SU-DHL-6 (cell line): Measurements from ENCODE around the gene NAV2.
A peak's percentile ranks its signal among the peaks of the same experiment; 100 is the strongest.
"Not testable (repeated sequence)": the region's sequence is repeated elsewhere in the genome, so short reads cannot be mapped to it uniquely, and the experiment has no call there.

Experiments
- H2AFZ ChIP-seq: fragments of 200-600 bp; sonication (generic); 2 replicates; pipeline ENCODE4 v1.6.1; 2014; ENCODE audit warnings: low read depth, mild to moderate bottlenecking, moderate library complexity, mixed read lengths, antibody characterized with exemption, low read length; ENCODE audit not compliant: severe bottlenecking
- H3F3A ChIP-seq: fragments of 200-600 bp; shearing (Covaris generic); 2 replicates; pipeline ENCODE4 v1.6.0; 2016; ENCODE audit warnings: antibody characterized with exemption, mild to moderate bottlenecking; ENCODE audit not compliant: insufficient read depth
- H3K27ac ChIP-seq: fragments of 200-600 bp; sonication (generic); 2 replicates; pipeline ENCODE4 v1.5.1; 2016; ENCODE audit warnings: low read depth, mild to moderate bottlenecking, low read length, moderate library complexity, mixed read lengths
- H3K27me3 ChIP-seq: fragments of 200-600 bp; sonication (generic), shearing (Covaris generic); 2 replicates; pipeline ENCODE4 v1.6.0; 2014; ENCODE audit warnings: mild to moderate bottlenecking, low read length
- H3K36me3 ChIP-seq: fragments of 200-600 bp; sonication (generic); 2 replicates; pipeline ENCODE4 v1.6.1; 2014; ENCODE audit warnings: mild to moderate bottlenecking, low read length, mixed read lengths
- H3K4me2 ChIP-seq: fragments of 300-600, 200-600 bp; shearing (Covaris generic), sonication (generic); 2 replicates; pipeline ENCODE4 v1.6.0; 2014; ENCODE audit warnings: low read length, low read depth, mild to moderate bottlenecking; ENCODE audit not compliant: poor library complexity, severe bottlenecking
- H3K4me3 ChIP-seq: fragments of 200-600 bp; sonication (generic); 2 replicates; pipeline ENCODE4 v1.5.1; 2014; ENCODE audit warnings: antibody characterized with exemption, low read length, mild to moderate bottlenecking, mixed read lengths; ENCODE audit not compliant: insufficient read depth, poor library complexity, severe bottlenecking
- H3K79me2 ChIP-seq: fragments of 200-600 bp; sonication (generic); 2 replicates; pipeline ENCODE4 v1.6.1; 2014; ENCODE audit warnings: mild to moderate bottlenecking, low read length, moderate library complexity; ENCODE audit not compliant: insufficient read depth
- H3K9ac ChIP-seq: fragments of 200-600 bp; sonication (generic); 2 replicates; pipeline ENCODE4 v1.7.0; 2014; ENCODE audit warnings: mild to moderate bottlenecking, low read length
- H3K9me2 ChIP-seq: fragments of 200-600 bp; sonication (generic); replicated peaks from 2 replicates; pipeline ENCODE4 v1.6.1; 2014; ENCODE audit warnings: low read length; ENCODE audit not compliant: insufficient read depth
- H3K9me3 ChIP-seq: fragments of 200-600 bp; sonication (generic); 2 replicates; pipeline ENCODE4 v1.6.1; 2014; ENCODE audit warnings: low read length, mixed read lengths; ENCODE audit not compliant: insufficient read depth
- H4K20me1 ChIP-seq: fragments of 200-600 bp; sonication (generic); 2 replicates; pipeline ENCODE4 v1.6.1; 2014; ENCODE audit warnings: low read depth, mild to moderate bottlenecking, antibody characterized with exemption, low read length, moderate library complexity, mixed read lengths
- EZH2phosphoT487 ChIP-seq: fragments of 200-600 bp; sonication (generic), shearing (Covaris generic); conservative IDR thresholded peaks from 2 replicates; pipeline ENCODE4 v1.6.1; 2018; ENCODE audit warnings: mild to moderate bottlenecking, antibody characterized with exemption, low read length, moderate library complexity, mixed read lengths
- TF ChIP-seq, protein P1 (sequence below): fragments of 200-600 bp; sonication (generic); IDR thresholded peaks from one replicate; pipeline ENCODE4 v1.5.1; 2017; ENCODE audit warnings: antibody characterized with exemption, mild to moderate bottlenecking, low read length, moderate library complexity; ENCODE audit not compliant: insufficient read depth, poor library complexity, severe bottlenecking

The NAV2 gene

DNA sequence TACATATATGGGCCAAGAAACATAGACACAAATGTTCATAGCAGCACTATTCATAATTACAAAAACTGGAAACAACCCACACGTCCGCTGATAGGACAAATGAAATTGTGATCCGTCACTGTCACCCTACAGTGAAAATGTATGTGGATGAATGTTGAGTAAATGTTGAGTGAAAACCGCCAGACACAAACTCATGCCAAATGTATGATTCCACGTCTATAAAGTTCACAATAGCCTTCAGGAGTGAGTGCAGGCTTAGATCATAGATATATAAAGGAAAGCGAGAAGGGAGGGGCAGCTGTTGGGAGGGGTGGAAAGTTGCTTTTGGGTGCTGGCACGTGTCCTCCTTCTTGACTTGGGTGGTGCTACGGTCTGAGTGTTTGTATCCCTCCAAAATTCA lies 414.1 kb downstream of the NAV2 start:
- Histone ChIP-seq H3K4me2 (no peak overlapping the region), H3K36me3 (no peaks in the 10 kb centered on the region), H3K79me2 (no peaks in the 10 kb centered on the region), H3K9ac (no peak overlapping the region), H3K9me3 (no peaks in the 10 kb centered on the region), H2AFZ (no peak overlapping the region), H3K9me2 (no peaks in the 10 kb centered on the region), H3K4me3 (no peak overlapping the region), H3K27ac (no peak overlapping the region), H3F3A (no peaks in the 10 kb centered on the region), H4K20me1 (no peaks in the 10 kb centered on the region), H3K27me3 (no peaks in the 10 kb centered on the region)
- TF ChIP-seq, protein P1, sequence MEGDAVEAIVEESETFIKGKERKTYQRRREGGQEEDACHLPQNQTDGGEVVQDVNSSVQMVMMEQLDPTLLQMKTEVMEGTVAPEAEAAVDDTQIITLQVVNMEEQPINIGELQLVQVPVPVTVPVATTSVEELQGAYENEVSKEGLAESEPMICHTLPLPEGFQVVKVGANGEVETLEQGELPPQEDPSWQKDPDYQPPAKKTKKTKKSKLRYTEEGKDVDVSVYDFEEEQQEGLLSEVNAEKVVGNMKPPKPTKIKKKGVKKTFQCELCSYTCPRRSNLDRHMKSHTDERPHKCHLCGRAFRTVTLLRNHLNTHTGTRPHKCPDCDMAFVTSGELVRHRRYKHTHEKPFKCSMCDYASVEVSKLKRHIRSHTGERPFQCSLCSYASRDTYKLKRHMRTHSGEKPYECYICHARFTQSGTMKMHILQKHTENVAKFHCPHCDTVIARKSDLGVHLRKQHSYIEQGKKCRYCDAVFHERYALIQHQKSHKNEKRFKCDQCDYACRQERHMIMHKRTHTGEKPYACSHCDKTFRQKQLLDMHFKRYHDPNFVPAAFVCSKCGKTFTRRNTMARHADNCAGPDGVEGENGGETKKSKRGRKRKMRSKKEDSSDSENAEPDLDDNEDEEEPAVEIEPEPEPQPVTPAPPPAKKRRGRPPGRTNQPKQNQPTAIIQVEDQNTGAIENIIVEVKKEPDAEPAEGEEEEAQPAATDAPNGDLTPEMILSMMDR: no peak
- TF ChIP-seq EZH2phosphoT487: no peak

DNA sequence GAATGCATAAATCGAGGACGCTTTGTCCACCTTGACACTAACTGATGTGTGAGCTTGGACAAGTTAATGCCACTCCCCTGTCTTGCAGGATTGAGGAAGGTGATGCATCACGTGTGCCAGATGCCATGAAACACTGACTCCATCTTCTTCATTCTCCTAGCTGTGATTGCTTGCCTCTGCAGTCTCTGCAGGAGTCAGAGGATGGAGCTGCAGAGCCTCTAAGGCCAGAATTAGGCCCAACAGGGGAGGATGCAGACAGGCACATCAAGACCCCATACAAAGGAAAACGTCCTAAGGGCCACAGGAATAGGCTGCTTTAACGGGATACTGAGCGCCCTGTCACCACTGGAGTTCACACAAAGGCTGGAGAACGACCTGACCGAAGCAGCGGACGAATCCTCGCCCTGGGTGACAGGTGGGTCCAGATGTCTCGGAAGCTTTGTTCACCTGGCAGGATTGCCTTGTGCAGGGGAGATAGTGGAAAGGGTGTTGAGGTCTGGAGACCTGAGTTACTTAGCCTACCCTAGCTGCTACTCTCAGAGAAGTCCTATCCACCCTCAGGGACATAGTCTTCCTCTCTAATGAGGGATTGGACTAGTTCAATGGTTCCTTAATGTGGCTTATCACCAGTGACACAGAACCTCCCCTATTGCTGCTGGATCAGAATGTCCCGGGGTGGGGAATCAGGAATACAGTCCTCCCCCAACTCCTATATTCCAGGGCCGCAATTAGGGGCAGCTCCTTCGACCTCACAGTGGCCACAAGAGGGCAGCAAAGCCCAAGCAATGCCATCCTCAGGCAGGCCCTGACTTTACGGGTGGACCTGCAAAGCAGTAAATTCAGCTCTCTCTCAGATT lies 415.3 kb downstream of the NAV2 start:
- Histone ChIP-seq H3K9ac (no peak overlapping the region), H2AFZ (no peak overlapping the region)

DNA sequence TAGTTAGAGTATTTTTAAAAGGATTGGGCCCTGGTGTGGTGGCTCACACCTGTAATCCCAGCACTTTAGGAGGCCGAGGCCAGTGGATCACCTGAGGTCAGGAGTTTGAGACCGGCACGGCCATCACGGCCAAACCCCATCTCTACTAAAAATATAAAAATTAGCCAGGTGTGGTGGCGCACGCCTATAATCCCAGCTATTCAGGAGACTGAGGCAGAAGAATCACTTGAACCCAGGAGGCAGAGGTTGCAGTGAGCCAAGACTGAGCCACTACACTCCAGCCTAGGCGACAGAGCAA lies 415.8 kb downstream of the NAV2 start:
- H2AFZ ChIP-seq, H3K9ac ChIP-seq, H3K4me2 ChIP-seq, H3K4me3 ChIP-seq, H3K27ac ChIP-seq, H3K79me2 ChIP-seq, H3K36me3 ChIP-seq, H3K9me3 ChIP-seq, H3F3A ChIP-seq, H3K27me3 ChIP-seq, H4K20me1 ChIP-seq, H3K9me2 ChIP-seq: not testable (repeated sequence)

More for the DNA sequence above, 415.3 kb downstream of the NAV2 start:
- no peak overlapping the region for H3K27ac ChIP-seq
- no peaks in the 10 kb centered on the region for H3K27me3 ChIP-seq
- no peaks in the 10 kb centered on the region for H4K20me1 ChIP-seq
- no peaks in the 10 kb centered on the region for H3K9me3 ChIP-seq
- no peak overlapping the region for H3K4me3 ChIP-seq
- H3K4me2 ChIP-seq: no peak overlapping the region
- no peaks in the 10 kb centered on the region for H3K36me3 ChIP-seq
- no peaks in the 10 kb centered on the region for H3F3A ChIP-seq
- TF ChIP-seq, protein P1: peak; percentile 92
- TF ChIP-seq EZH2phosphoT487: no peak
- H3K79me2 ChIP-seq: no peaks in the 10 kb centered on the region
- no peaks in the 10 kb centered on the region for H3K9me2 ChIP-seq

DNA sequence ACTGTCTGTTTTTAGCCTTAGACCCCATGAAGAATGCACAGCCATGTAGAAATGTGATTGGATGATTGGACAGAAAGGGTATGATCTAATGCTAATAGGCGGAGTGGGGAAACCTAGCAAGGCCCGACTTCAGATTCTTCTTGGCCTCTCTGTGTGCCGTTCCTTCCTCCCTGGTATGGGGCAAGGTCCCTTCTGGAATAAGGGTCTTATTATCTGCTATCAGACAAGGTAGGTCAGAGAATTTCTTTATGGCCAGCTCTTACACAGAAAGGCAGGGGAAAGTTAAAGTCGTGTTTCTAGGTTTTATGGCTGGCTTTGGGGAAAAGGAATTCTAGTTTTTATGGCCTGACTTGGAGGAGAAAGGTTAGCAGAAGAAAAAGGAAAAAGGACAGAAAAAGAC lies 417.0 kb downstream of the NAV2 start:
- H3K4me2 ChIP-seq: no peak overlapping the region
- H3K9me2 ChIP-seq: no peaks in the 10 kb centered on the region
- TF ChIP-seq EZH2phosphoT487: no peak
- TF ChIP-seq, protein P1: no peak
- H3K4me3 ChIP-seq: no peak overlapping the region
- H3K36me3 ChIP-seq: no peaks in the 10 kb centered on the region
- H2AFZ ChIP-seq: no peak overlapping the region
- no peak overlapping the region for H3K27ac ChIP-seq
- no peaks in the 10 kb centered on the region for H4K20me1 ChIP-seq
- no peaks in the 10 kb centered on the region for H3F3A ChIP-seq
- H3K9me3 ChIP-seq: no peaks in the 10 kb centered on the region
- no peaks in the 10 kb centered on the region for H3K79me2 ChIP-seq
- no peaks in the 10 kb centered on the region for H3K27me3 ChIP-seq
- H3K9ac ChIP-seq: no peak overlapping the region
